ENCODE measurements around the gene PLEKHA1. TPM values are rescaled to one million over a fixed set of nuclear protein-coding genes. Genes with fewer than 3 reads are reported as not detected.

PLEKHA1 gene
- total and polyA plus RNA-seq, 2 of the 13 experiments (the other 11 are each of a cell fraction or from before 2014, with no cell fraction given) = 32.2 to 53.3 TPM

- H3K27ac ChIP-seq (ENCODE audit: extremely low read length, insufficient read depth, low read length) = no peak overlapping the region
- ChIA-PET POLR2A (no interaction called here), CTCF (ENCODE audit: low intra/inter-chr PET ratio, low total read pairs) (no interaction called here)
- H4K20me1 ChIP-seq (ENCODE audit: insufficient read depth, low read length) = no peaks in the 10 kb centered on the region
- WGBS (ENCODE audit: low lambda C conversion rate) = 23% methylated on average over 15 of the region's 15 CpGs
- no peaks in the 10 kb centered on the region for H3K36me3 ChIP-seq (replicated peaks in 1 of 2; ENCODE audit: control insufficient read depth in 1 of 2, insufficient read depth in 2 of 2, low read length in 2 of 2)
- H3K4me3 ChIP-seq (replicated peaks in 1 of 3; ENCODE audit: insufficient read depth in 1 of 3, low read depth in 2 of 3, low read length in 3 of 3) = no peak overlapping the region
- no peak overlapping the region for H2AFZ ChIP-seq (ENCODE audit: low read length)
- no peaks in the 10 kb centered on the region for H3K9me3 ChIP-seq (ENCODE audit: low read length)
- BruUV-seq (replicated peaks) = no TSS peak
- no peak for ATAC-seq
- 0 out of 2 replicates have a peak, but pooled peaks cover 8% of the 10 kb centered on the region for H3K4me1 ChIP-seq (ENCODE audit: insufficient read depth, low read length)
- intact Hi-C loops (cut with micrococcal nuclease; ENCODE audit: unreplicated experiment) = no loop called here
- no peak for TF ChIP-seq ZNF687 (CRISPR knock-in tag; IDR thresholded peaks at IDR 0.05)
- TF ChIP-seq SP140L (CRISPR knock-in tag; IDR thresholded peaks at IDR 0.05; ENCODE audit: borderline replicate concordance) = no peak
- H3K79me2 ChIP-seq (ENCODE audit: insufficient read depth, low read length) = no peaks in the 10 kb centered on the region
- no peak overlapping the region for H3K9ac ChIP-seq (ENCODE audit: insufficient read depth, low read depth, low read length)
- in situ Hi-C loops (cut with HindIII; ENCODE audit: extremely low pct_ligation_motif_present, low pct_unique_long_range_greater_than_20kb) = no loop called here
- FAIRE-seq = no peak
- no peak for DNase-seq (ENCODE audit: low spot score)
- H3K4me2 ChIP-seq (ENCODE audit: low read depth, low read length) = no peak overlapping the region
- H3K27me3 ChIP-seq (ENCODE audit: control insufficient read depth in 1 of 2, insufficient read depth in 2 of 2, low read length in 2 of 2) = peaks cover 2 to 58% of the 10 kb centered on the region in 2 experiments; a peak in 4 of 5 replicates
Observed at GRCh38 chr10:122474131-122474818, 99.8 kb downstream of the PLEKHA1 start.

- DNase-seq (ENCODE audit: low spot score) (no peak), FAIRE-seq (no peak), ATAC-seq (no peak)
- Histone ChIP-seq H3K9ac (ENCODE audit: insufficient read depth, low read depth, low read length) (no peak overlapping the region), H3K4me2 (ENCODE audit: low read depth, low read length) (no peak overlapping the region), H3K4me1 (ENCODE audit: insufficient read depth, low read length) (0 out of 2 replicates have a peak, but pooled peaks cover 8% of the 10 kb centered on the region), H3K4me3 (replicated peaks in 1 of 3; ENCODE audit: insufficient read depth in 1 of 3, low read depth in 2 of 3, low read length in 3 of 3) (no peak overlapping the region), H3K79me2 (ENCODE audit: insufficient read depth, low read length) (no peaks in the 10 kb centered on the region), H3K27me3 (ENCODE audit: control insufficient read depth in 1 of 2, insufficient read depth in 2 of 2, low read length in 2 of 2) (peaks cover 2 to 60% of the 10 kb centered on the region in 2 experiments; a peak in 4 of 5 replicates), H3K27ac (ENCODE audit: extremely low read length, insufficient read depth, low read length) (no peak overlapping the region), H4K20me1 (ENCODE audit: insufficient read depth, low read length) (no peaks in the 10 kb centered on the region), H3K36me3 (replicated peaks in 1 of 2; ENCODE audit: control insufficient read depth in 1 of 2, insufficient read depth in 2 of 2, low read length in 2 of 2) (no peaks in the 10 kb centered on the region), H3K9me3 (ENCODE audit: low read length) (no peaks in the 10 kb centered on the region), H2AFZ (ENCODE audit: low read length) (no peak overlapping the region)
- WGBS (ENCODE audit: low lambda C conversion rate) = 38% methylated on average over 12 of the region's 12 CpGs
- intact Hi-C loops (cut with micrococcal nuclease; ENCODE audit: unreplicated experiment) (no loop called here), in situ Hi-C loops (cut with HindIII; ENCODE audit: extremely low pct_ligation_motif_present, low pct_unique_long_range_greater_than_20kb) (no loop called here)
- BruUV-seq (replicated peaks) = no TSS peak
- ChIA-PET CTCF (ENCODE audit: low intra/inter-chr PET ratio, low total read pairs) (no interaction called here), POLR2A (no interaction called here)
- TF ChIP-seq ZNF34 (CRISPR knock-in tag; IDR thresholded peaks at IDR 0.05; ENCODE audit: borderline replicate concordance) (no peak), ZNF704 (CRISPR knock-in tag; IDR thresholded peaks at IDR 0.05; ENCODE audit: borderline replicate concordance) (no peak), ZNF776 (CRISPR knock-in tag; IDR thresholded peaks at IDR 0.05) (no peak), PRDM15 (CRISPR knock-in tag; IDR thresholded peaks at IDR 0.05) (no peak)
Observed at GRCh38 chr10:122475100-122475499, 100.6 kb downstream of the PLEKHA1 start.
